Body of pancreas (tissue), 4 donors: ENCODE data around the gene S1PR3. TPM values are rescaled to one million over a fixed set of nuclear protein-coding genes. Genes with fewer than 3 reads are reported as not detected.
A peak's percentile ranks its signal among the peaks of the same experiment; 100 is the strongest.

Experiments used
- ATAC-seq: fragments of 150-250 bp; one replicate; pipeline ENCODE4 v1.9.1; 2016
- DNase-seq, 4 donors: peaks; one replicate each; pipeline ENCODE4 v3.0.0-alpha.2; 2019
- H3K27ac ChIP-seq, 4 donors: fragments of 200-600 bp; sonication (generic); 1 replicate in 3 of 4; 2 replicates in 1 of 4; pipeline versions ENCODE4 v1.5.1 to v1.6.1; 2016 to 2019; ENCODE audit warnings: mild to moderate bottlenecking in 1 of 4, mixed read lengths in 1 of 4, moderate library complexity in 1 of 4
- H3K27me3 ChIP-seq, 2 donors: fragments of 200-600 bp; sonication (generic); one replicate each; pipeline ENCODE4 v1.6.0; 2016; ENCODE audit warnings: mild to moderate bottlenecking in 1 of 2
- H3K36me3 ChIP-seq, 2 donors: fragments of 200-600 bp; sonication (generic); replicated peaks in 1 of 2; 2 replicates each; pipeline ENCODE4 v1.5.1; 2016; ENCODE audit warnings: low read depth in 2 of 2; ENCODE audit not compliant: insufficient read depth in 1 of 2
- H3K4me1 ChIP-seq: fragments of 200-600 bp; sonication (generic); one replicate; pipeline ENCODE4 v1.6.0; 2016
- H3K4me3 ChIP-seq, 2 donors: fragments of 200-600 bp; sonication (generic); 1 replicate in 1 of 2; 2 replicates in 1 of 2; pipeline ENCODE4 v1.5.1; 2016 to 2019
- H3K9me3 ChIP-seq, 3 donors: fragments of 200-600 bp; sonication (generic); 1 replicate in 2 of 3; 2 replicates in 1 of 3; pipeline ENCODE4 v1.5.1; 2016
- POLR2A ChIP-seq, 3 donors: fragments of 450-650 bp; IDR thresholded peaks; one replicate each; pipeline ENCODE4 v1.6.1; 2016; ENCODE audit warnings: antibody characterized with exemption in 3 of 3, mild to moderate bottlenecking in 2 of 3
- WGBS, 2 donors: methylation state at CpG; one replicate each; pipeline ENCODE4 v1.1.5; 2017; 5-methylcytosine and 5-hydroxymethylcytosine counted together
- intact Hi-C: fragments of 100-400 bp; cut with DNase I; formaldehyde crosslinking; loops from one replicate; pipeline ENCODE4 v1.15.1; 2023
- total RNA-seq, 2 donors: library from RNA; depleted of rRNA; stranded (reverse); fragments of >200 nt; gene quantifications; one replicate each; pipeline ENCODE4 v1.1.0, GENCODE V29; 2016
- TF ChIP-seq, protein P1 (sequence below), 7 experiments: fragments of 450-650 bp in 4 of 7; fragments of 200-600 bp in 3 of 7; sonication (generic) in 3 of 7; IDR thresholded peaks; one replicate each; pipeline ENCODE4 v1.5.1; 2016 to 2019; ENCODE audit warnings: antibody characterized with exemption in 7 of 7

Gene S1PR3
- total RNA-seq, 2 donors from 2014 or later: 2.3 to 6.6 TPM

DNA sequence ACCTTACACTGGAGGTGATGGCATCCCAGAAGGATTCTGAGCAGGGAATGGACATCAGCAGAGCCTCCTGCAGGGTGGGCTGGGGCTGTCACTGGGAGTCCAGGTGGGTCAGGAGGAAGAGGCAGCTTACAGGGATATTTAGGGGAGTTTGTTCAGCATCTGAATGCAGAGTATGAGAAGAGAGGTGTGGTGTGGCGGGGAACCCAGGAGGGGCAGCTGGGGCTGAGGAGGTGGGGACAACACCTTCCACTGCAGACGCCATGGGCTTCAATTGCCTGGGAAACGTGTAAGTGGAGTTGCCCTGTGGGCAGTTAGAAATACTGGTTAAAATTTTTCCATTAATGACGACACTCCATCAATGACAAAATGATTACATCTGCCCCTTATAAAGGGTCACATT lies 33.5 kb downstream of the S1PR3 start:
- H3K36me3 ChIP-seq: no peaks in the 10 kb centered on the region
- 78 to 83% methylated on average over 4 of the region's 4 CpGs for whole genome bisulfite sequencing, 2 donors

DNA sequence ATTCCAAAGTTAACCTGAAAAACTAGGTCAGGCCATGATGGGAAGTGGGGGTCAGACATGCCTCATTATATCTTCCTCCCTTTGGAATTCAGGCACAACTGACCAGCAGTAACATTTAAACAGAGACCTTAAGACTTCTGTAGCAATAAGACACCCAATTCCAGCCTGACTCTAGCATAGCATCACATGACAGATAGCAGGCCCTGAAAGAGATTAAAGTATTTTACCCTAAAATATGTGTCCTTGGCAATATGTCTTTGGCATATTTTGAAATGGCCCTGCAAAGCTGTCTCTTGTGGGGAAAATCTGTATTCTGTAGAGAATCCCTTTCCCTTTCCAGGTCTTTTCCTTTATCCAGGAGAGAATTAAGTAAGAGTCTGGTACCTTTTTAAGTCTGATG lies 34.3 kb downstream of the S1PR3 start:
- intact Hi-C loops: no loop called here
- no peak for DNase-seq
- Histone ChIP-seq H3K27me3 (no peaks in the 10 kb centered on the region), H3K27ac (no peak overlapping the region), H3K4me3 (no peak overlapping the region), H3K4me1 (no peaks in the 10 kb centered on the region), H3K36me3 (no peaks in the 10 kb centered on the region), H3K9me3 (no peaks in the 10 kb centered on the region)
- no peak for ATAC-seq
- TF ChIP-seq POLR2A (IDR thresholded peaks at IDR 0.05): no peak
- TF ChIP-seq, protein P1, sequence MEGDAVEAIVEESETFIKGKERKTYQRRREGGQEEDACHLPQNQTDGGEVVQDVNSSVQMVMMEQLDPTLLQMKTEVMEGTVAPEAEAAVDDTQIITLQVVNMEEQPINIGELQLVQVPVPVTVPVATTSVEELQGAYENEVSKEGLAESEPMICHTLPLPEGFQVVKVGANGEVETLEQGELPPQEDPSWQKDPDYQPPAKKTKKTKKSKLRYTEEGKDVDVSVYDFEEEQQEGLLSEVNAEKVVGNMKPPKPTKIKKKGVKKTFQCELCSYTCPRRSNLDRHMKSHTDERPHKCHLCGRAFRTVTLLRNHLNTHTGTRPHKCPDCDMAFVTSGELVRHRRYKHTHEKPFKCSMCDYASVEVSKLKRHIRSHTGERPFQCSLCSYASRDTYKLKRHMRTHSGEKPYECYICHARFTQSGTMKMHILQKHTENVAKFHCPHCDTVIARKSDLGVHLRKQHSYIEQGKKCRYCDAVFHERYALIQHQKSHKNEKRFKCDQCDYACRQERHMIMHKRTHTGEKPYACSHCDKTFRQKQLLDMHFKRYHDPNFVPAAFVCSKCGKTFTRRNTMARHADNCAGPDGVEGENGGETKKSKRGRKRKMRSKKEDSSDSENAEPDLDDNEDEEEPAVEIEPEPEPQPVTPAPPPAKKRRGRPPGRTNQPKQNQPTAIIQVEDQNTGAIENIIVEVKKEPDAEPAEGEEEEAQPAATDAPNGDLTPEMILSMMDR (IDR thresholded peaks at IDR 0.05): no peak

More for the DNA sequence above, 33.5 kb downstream of the S1PR3 start:
- Histone ChIP-seq H3K27me3 (no peaks in the 10 kb centered on the region), H3K27ac (no peak overlapping the region), H3K9me3 (no peaks in the 10 kb centered on the region), H3K4me1 (no peaks in the 10 kb centered on the region), H3K4me3 (no peak overlapping the region)
- no peak for DNase-seq
- ATAC-seq: no peak
- intact Hi-C loops: no loop called here
- TF ChIP-seq, protein P1 (IDR thresholded peaks at IDR 0.05): no peak
- TF ChIP-seq POLR2A (IDR thresholded peaks at IDR 0.05): no peak

DNA sequence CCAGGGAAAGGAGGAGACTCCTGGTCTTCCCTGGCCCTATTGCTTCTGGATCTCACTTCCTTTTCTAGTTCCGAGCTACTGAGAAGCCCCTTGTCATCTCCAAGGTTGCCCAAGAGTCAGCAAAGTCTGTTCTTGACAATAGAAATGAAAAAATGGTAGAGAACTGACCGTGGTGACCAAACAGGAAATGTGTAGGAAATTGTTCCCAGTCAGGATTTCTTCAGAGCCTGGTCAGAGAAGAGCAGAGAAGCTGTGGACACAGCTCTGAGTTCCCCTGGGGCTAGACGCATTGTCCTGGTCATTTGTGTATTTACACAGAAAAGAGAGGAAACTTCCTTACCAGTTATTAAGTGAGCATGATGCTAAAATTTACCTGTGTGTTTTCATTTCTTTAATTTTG lies 35.6 kb downstream of the S1PR3 start:
- ATAC-seq (no peak), DNase-seq (peak in 1 of 4 donors; percentile 15)
- 44 to 64% methylated on average over 3 of the region's 3 CpGs for WGBS, 2 donors
- H3K36me3 ChIP-seq: no peaks in the 10 kb centered on the region
- TF ChIP-seq, protein P1 (IDR thresholded peaks at IDR 0.05): no peak
- TF ChIP-seq POLR2A (IDR thresholded peaks at IDR 0.05): no peak
- H3K9me3 ChIP-seq: no peaks in the 10 kb centered on the region
- no peaks in the 10 kb centered on the region for H3K4me1 ChIP-seq
- intact Hi-C loops: no loop called here
- H3K27ac ChIP-seq: no peak overlapping the region
- no peak overlapping the region for H3K4me3 ChIP-seq
- no peaks in the 10 kb centered on the region for H3K27me3 ChIP-seq

DNA sequence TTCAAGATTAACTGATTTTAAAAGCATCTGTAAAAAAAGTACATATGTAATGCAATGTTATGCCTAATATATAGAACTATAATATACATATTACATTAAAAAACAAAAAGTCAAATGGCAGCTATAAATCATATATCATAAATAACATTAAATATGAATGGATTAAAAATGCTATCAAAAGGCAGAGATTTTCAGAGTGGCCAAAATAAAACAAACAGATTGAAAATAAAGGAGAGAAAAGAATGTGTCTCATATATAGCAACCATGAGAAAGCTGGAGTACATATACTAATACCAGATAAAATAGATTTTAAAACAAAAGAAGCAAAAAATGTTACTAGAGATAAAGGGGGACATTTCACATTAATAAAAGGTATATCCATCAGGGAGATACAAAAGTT lies 38.5 kb downstream of the S1PR3 start:
- DNase-seq (no peak), ATAC-seq (no peak)
- no peaks in the 10 kb centered on the region for H3K9me3 ChIP-seq
- TF ChIP-seq, protein P1 (IDR thresholded peaks at IDR 0.05): no peak
- TF ChIP-seq POLR2A (IDR thresholded peaks at IDR 0.05): no peak
- no peaks in the 10 kb centered on the region for H3K36me3 ChIP-seq
- no peaks in the 10 kb centered on the region for H3K27me3 ChIP-seq
- no peak overlapping the region for H3K27ac ChIP-seq
- H3K4me1 ChIP-seq: no peaks in the 10 kb centered on the region
- H3K4me3 ChIP-seq: no peak overlapping the region
- intact Hi-C loops: no loop called here

DNA sequence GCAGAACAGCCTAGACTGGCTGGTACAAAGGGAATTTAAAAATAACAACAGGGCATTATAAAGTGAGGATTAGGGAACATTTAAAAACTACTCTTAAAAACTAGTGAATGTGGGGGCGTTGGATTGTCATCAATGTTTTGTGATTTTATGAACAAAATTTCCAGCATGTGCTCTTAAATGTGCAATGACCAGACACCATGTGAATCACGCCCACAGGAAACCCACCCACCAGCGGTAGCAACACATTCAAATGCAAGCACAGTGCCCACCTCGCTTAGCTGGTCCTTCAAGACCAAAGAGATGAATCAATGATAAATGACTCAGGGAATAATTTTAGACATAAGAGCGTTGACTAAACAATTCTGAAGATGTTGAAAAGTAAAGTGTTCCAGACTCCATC lies 40.9 kb downstream of the S1PR3 start:
- Histone ChIP-seq H3K9me3 (no peaks in the 10 kb centered on the region), H3K36me3 (no peaks in the 10 kb centered on the region), H3K27me3 (no peaks in the 10 kb centered on the region), H3K27ac (no peak overlapping the region), H3K4me3 (no peak overlapping the region), H3K4me1 (no peaks in the 10 kb centered on the region)
- no peak for DNase-seq
- no peak for TF ChIP-seq POLR2A (IDR thresholded peaks at IDR 0.05)
- TF ChIP-seq, protein P1 (IDR thresholded peaks at IDR 0.05): no peak
- ATAC-seq: no peak
- WGBS, 2 donors: 63 to 70% methylated on average over 5 of the region's 5 CpGs
- intact Hi-C loops: no loop called here
